SK-N-SH treated with all-trans-retinoic acid at 6 μM for 48 hours (cell line): ENCODE measurements around the gene PRKAB1.
"Not testable (repeated sequence)": the region's sequence is repeated elsewhere in the genome, so short reads cannot be mapped to it uniquely, and the experiment has no call there.

Experiments used
- ATAC-seq: fragments of 200-7000 bp; cut with Tn5 transposase; 3 replicates; pipeline ENCODE4 v1.9.1; 2020; ENCODE audit warnings: mild to moderate bottlenecking, moderate library complexity
- ARNTL ChIP-seq: fragments of 450-650 bp; formaldehyde crosslinking; IDR thresholded peaks from 2 replicates; pipeline ENCODE4 v1.5.0; 2020; ENCODE audit warnings: low read depth, mild to moderate bottlenecking, moderate library complexity, borderline replicate concordance
- CREB5 ChIP-seq: fragments of 250-450 bp; sonication (Bioruptor Pico); IDR thresholded peaks from 2 replicates; pipeline ENCODE4 v1.5.1; 2020; ENCODE audit warnings: low read depth, mild to moderate bottlenecking, moderate library complexity
- CSDC2 ChIP-seq: fragments of 250-450 bp; sonication (Bioruptor Pico); IDR thresholded peaks from 2 replicates; pipeline ENCODE4 v1.5.0; 2020; ENCODE audit warnings: mild to moderate bottlenecking, moderate library complexity
- CSRNP3 ChIP-seq: fragments of 250-450 bp; sonication (Bioruptor Pico); IDR thresholded peaks from 2 replicates; pipeline ENCODE4 v1.5.1; 2021; ENCODE audit warnings: mild to moderate bottlenecking, moderate library complexity
- ESRRG ChIP-seq: fragments of 250-450 bp; sonication (Bioruptor Pico); IDR thresholded peaks from 2 replicates; pipeline ENCODE4 v1.6.1; 2021; ENCODE audit warnings: mild to moderate bottlenecking
- GLIS3 ChIP-seq: fragments of 250-450 bp; sonication (Bioruptor Pico); IDR thresholded peaks from 2 replicates; pipeline ENCODE4 v1.5.0; 2020; ENCODE audit warnings: mild to moderate bottlenecking, moderate library complexity
- ISL1 ChIP-seq: fragments of 250-450 bp; sonication (Bioruptor Pico); IDR thresholded peaks from 2 replicates; pipeline ENCODE4 v2.1.2; 2022; ENCODE audit warnings: mild to moderate bottlenecking, moderate library complexity
- OSR1 ChIP-seq: fragments of 250-450 bp; sonication (Bioruptor Pico); IDR thresholded peaks from 2 replicates; pipeline ENCODE4 v1.8.0; 2022; ENCODE audit warnings: moderate library complexity, mild to moderate bottlenecking, inconsistent platforms
- PATZ1 ChIP-seq: fragments of 250-450 bp; sonication (Bioruptor Pico); IDR thresholded peaks from 2 replicates; pipeline ENCODE4 v1.8.0; 2020; ENCODE audit warnings: mild to moderate bottlenecking, moderate library complexity, borderline replicate concordance
- RARB ChIP-seq: fragments of 250-450 bp; sonication (Bioruptor Pico); IDR thresholded peaks from 2 replicates; pipeline ENCODE4 v1.8.0; 2021; ENCODE audit warnings: mild to moderate bottlenecking, moderate library complexity
- SNAI2 ChIP-seq: fragments of 250-450 bp; sonication (Bioruptor Pico); IDR thresholded peaks from 2 replicates; pipeline ENCODE4 v1.5.0; 2020; ENCODE audit warnings: mild to moderate bottlenecking, moderate library complexity
- TCF4 ChIP-seq: fragments of 250-450 bp; sonication (Bioruptor Pico); IDR thresholded peaks from 2 replicates; pipeline ENCODE4 v1.8.0; 2021; ENCODE audit warnings: mild to moderate bottlenecking, moderate library complexity, borderline replicate concordance
- TOX ChIP-seq: fragments of 250-450 bp; sonication (Bioruptor Pico); IDR thresholded peaks from 2 replicates; pipeline ENCODE4 v1.8.0; 2021; ENCODE audit warnings: mild to moderate bottlenecking, moderate library complexity, borderline replicate concordance
- TSHZ2 ChIP-seq: fragments of 250-450 bp; sonication (Bioruptor Pico); IDR thresholded peaks from 2 replicates; pipeline ENCODE4 v1.5.0; 2020; ENCODE audit warnings: mild to moderate bottlenecking, moderate library complexity
- ZC3H10 ChIP-seq: fragments of 250-450 bp; sonication (Bioruptor Pico); IDR thresholded peaks from 2 replicates; pipeline ENCODE4 v1.5.1; 2021; ENCODE audit warnings: mild to moderate bottlenecking, moderate library complexity
- ZFP30 ChIP-seq: fragments of 450-650 bp; formaldehyde crosslinking; IDR thresholded peaks from 2 replicates; pipeline ENCODE4 v1.5.0; 2022; ENCODE audit warnings: mild to moderate bottlenecking, moderate library complexity
- ZNF8 ChIP-seq: fragments of 450-650 bp; formaldehyde crosslinking; IDR thresholded peaks from 2 replicates; pipeline ENCODE4 v1.5.0; 2020; ENCODE audit warnings: mild to moderate bottlenecking, moderate library complexity

The PRKAB1 gene

GRCh38 chr12:119704065-119704747, 36.3 kb downstream of the PRKAB1 start:
- peak; percentile 85 for ATAC-seq
- TF ChIP-seq SNAI2 (CRISPR knock-in tag): no peak
- no peak for TF ChIP-seq TOX
- TF ChIP-seq ARNTL (CRISPR knock-in tag): no peak
- TF ChIP-seq TCF4 (CRISPR knock-in tag): no peak

- TF ChIP-seq TCF4 (CRISPR knock-in tag) (peak; percentile 29; the same call in 1 of the 2 replicates), ESRRG (CRISPR knock-in tag) (no peak)
- no peak for ATAC-seq
Measured at GRCh38 chr12:119705182-119705581, 37.2 kb downstream of the PRKAB1 start.

- ATAC-seq: not testable (repeated sequence)
- TF ChIP-seq ZNF8 (CRISPR knock-in tag): peak; percentile 62; the same call in 1 of the 2 replicates
- TF ChIP-seq, all 23 proteins: peak for 1; not testable (repeated sequence) for 22
Measured at GRCh38 chr12:119706427-119706826, 38.5 kb downstream of the PRKAB1 start.

- no peak for ATAC-seq
- no peak for TF ChIP-seq TSHZ2 (CRISPR knock-in tag)
- TF ChIP-seq ZFP30: no peak
- no peak for TF ChIP-seq ISL1 (CRISPR knock-in tag)
- TF ChIP-seq CREB5 (CRISPR knock-in tag): no peak
- TF ChIP-seq CSDC2: no peak
- TF ChIP-seq ZC3H10 (CRISPR knock-in tag): no peak
- TF ChIP-seq OSR1 (CRISPR knock-in tag): no peak
Measured at GRCh38 chr12:119710374-119710964, 42.5 kb downstream of the PRKAB1 start.

- no peak for ATAC-seq
- no peak for TF ChIP-seq ISL1 (CRISPR knock-in tag)
- TF ChIP-seq CSRNP3 (CRISPR knock-in tag): no peak
- no peak for TF ChIP-seq ZNF8 (CRISPR knock-in tag)
- TF ChIP-seq RARB (CRISPR knock-in tag): no peak
- no peak for TF ChIP-seq GLIS3 (CRISPR knock-in tag)
Measured at GRCh38 chr12:119710965-119711551, 43.1 kb downstream of the PRKAB1 start.

- TF ChIP-seq ZC3H10 (CRISPR knock-in tag) (no peak), CREB5 (CRISPR knock-in tag) (no peak), GLIS3 (CRISPR knock-in tag) (no peak), PATZ1 (CRISPR knock-in tag) (no peak), TSHZ2 (CRISPR knock-in tag) (no peak), TCF4 (CRISPR knock-in tag) (no peak), ESRRG (CRISPR knock-in tag) (no peak)
- no peak for ATAC-seq
Measured at GRCh38 chr12:119711693-119712092, 43.8 kb downstream of the PRKAB1 start.
